T47D (cell line): ENCODE measurements around the gene SHROOM3.

ENCODE experiments used
- DNase-seq, 2 experiments: peaks; one replicate each; pipeline versions ENCODE4 v3.0.0 to v3.0.0-alpha.2; 2011 to 2012; ENCODE audit warnings: low read depth in 1 of 2, low spot score in 1 of 2
- JUND ChIP-seq: IDR thresholded peaks from 2 replicates; pipeline ENCODE4 v1.6.1; 2012; ENCODE audit warnings: low read depth
- in situ Hi-C: cut with HindIII; loops from 2 replicates; pipeline ENCODE4 v1.10.0; 2016; ENCODE audit warnings: low sequenced_read_pairs, low pct_unique_long_range_greater_than_20kb

The SHROOM3 gene

DNA sequence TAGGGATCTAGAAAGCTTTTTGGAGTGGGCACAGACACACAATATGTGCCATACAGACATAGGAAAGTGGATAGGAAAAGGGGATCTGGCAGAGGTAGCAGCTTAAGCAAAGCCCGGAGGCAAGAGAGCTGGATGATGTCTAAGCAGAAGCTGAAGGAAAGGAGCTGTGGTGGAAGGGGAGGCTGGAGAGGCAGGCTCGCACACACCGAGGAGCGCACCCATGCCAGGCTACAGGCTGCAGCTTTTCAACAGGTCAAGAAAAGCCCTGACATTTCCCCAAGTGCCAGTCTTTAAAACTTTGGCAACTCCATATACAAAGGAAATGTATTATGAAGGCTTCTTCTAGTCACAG lies 395.6 kb downstream of the SHROOM3 start:
- no peak for TF ChIP-seq JUND
- DNase-seq, result no peak
- in situ Hi-C loops, result no loop called here

GRCh38 chr4:76830964-76831703 lies 396.1 kb downstream of the SHROOM3 start:
- peak in 1 of 2 experiments; percentile 62 for DNase-seq
- no peak for TF ChIP-seq JUND
- in situ Hi-C loops, result no loop called here

- DNase-seq, result peak in 1 of 2 experiments; percentile 7
- in situ Hi-C loops, result no loop called here
- no peak for TF ChIP-seq JUND
These were observed 396.8 kb downstream of the SHROOM3 start for GRCh38 chr4:76831711-76832373.
